ENCODE data around the gene IFNG. TPM values are rescaled to one million over a fixed set of nuclear protein-coding genes. Genes with fewer than 3 reads are reported as not detected.

Gene IFNG
- total and polyA plus RNA-seq, 2 donors (not counting 1 experiment from before 2014, with no cell fraction given) = not detected

DNA sequence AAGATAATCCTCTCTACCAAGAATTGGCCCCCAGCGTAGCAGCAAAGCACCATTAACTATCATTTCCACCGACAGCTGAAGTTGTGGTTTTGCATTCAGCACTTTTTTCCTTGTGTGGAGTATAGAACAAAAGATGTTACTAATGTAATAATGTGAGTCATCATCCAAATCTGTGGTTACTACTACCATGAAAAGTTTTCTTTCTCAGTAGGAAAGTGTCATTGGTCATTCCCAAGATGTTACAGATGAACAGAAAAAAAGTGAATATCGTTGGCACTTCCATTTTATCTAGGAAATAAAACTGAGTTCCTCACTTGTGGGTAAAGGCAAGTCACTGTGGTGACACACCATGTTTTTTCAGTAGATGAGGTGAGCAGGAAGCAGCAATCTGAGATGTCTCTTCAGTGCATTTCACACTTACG is 30.3 kb upstream of the IFNG start:
- no peak overlapping the region for H3K4me2 ChIP-seq (ENCODE audit: extremely low read depth, insufficient read depth, low read length)
- no peaks in the 10 kb centered on the region for H3K4me1 ChIP-seq (ENCODE audit: control insufficient read depth, extremely low read depth, insufficient read depth, low read length)
- peak; percentile 10 to 90 for DNase-seq (ENCODE audit: low read depth in 2 of 2)

DNA sequence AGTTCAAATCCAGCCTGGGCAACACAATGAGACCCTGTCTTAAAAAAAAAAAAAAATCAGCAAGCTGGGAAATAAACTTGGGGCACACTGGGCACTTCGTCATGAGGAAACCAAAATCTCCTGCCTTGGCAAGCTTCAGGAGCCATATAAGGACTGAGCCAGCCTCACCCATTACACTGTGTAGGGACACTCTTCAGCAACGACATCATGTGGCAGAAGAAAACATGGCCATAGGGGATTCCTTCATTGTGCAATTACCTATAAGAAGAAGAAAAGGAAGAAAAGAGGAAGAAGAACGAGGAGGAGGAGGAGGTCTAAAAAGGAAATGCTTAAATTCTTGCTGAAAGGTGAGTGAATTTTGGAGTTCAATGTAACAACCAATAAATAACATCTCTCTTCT is 26.1 kb upstream of the IFNG start:
- Histone ChIP-seq H2AFZ (ENCODE audit: low read length) (no peak overlapping the region), H3K4me3 (replicated peaks in 1 of 4; ENCODE audit: control extremely low read depth in 1 of 4, insufficient read depth in 1 of 4, low read depth in 3 of 4, low read length in 4 of 4) (no peak overlapping the region), H3K27ac (ENCODE audit: insufficient read depth, low read length) (no peak overlapping the region), H3K9ac (ENCODE audit: insufficient read depth, low read length) (no peak overlapping the region), H3K4me2 (ENCODE audit: extremely low read depth, insufficient read depth, low read length) (no peak overlapping the region), H4K20me1 (ENCODE audit: control insufficient read depth, extremely low read depth, insufficient read depth, low read length) (no peaks in the 10 kb centered on the region), H3K36me3 (ENCODE audit: control insufficient read depth, insufficient read depth, low read length) (no peaks in the 10 kb centered on the region), H3K79me2 (ENCODE audit: control insufficient read depth, insufficient read depth, low read length) (no peaks in the 10 kb centered on the region), H3K9me3 (ENCODE audit: control insufficient read depth, insufficient read depth, low read depth, low read length) (no peaks in the 10 kb centered on the region), H3K4me1 (ENCODE audit: control insufficient read depth, extremely low read depth, insufficient read depth, low read length) (no peaks in the 10 kb centered on the region), H3K27me3 (ENCODE audit: control insufficient read depth, insufficient read depth, low read length) (no peaks in the 10 kb centered on the region)
- DNase-seq (ENCODE audit: low read depth in 2 of 2) = no peak
- TF ChIP-seq, protein P1, sequence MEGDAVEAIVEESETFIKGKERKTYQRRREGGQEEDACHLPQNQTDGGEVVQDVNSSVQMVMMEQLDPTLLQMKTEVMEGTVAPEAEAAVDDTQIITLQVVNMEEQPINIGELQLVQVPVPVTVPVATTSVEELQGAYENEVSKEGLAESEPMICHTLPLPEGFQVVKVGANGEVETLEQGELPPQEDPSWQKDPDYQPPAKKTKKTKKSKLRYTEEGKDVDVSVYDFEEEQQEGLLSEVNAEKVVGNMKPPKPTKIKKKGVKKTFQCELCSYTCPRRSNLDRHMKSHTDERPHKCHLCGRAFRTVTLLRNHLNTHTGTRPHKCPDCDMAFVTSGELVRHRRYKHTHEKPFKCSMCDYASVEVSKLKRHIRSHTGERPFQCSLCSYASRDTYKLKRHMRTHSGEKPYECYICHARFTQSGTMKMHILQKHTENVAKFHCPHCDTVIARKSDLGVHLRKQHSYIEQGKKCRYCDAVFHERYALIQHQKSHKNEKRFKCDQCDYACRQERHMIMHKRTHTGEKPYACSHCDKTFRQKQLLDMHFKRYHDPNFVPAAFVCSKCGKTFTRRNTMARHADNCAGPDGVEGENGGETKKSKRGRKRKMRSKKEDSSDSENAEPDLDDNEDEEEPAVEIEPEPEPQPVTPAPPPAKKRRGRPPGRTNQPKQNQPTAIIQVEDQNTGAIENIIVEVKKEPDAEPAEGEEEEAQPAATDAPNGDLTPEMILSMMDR (conservative IDR thresholded peaks at IDR 0.05 in 1 of 2, IDR thresholded peaks at IDR 0.05 in 1 of 2; ENCODE audit: low read depth in 1 of 2, low read length in 2 of 2) = no peak
- TF ChIP-seq EZH2 (IDR thresholded peaks at IDR 0.05; ENCODE audit: low read length, missing control alignments) = no peak

More for the DNA sequence above, 30.3 kb upstream of the IFNG start:
- no peak for TF ChIP-seq EZH2 (IDR thresholded peaks at IDR 0.05; ENCODE audit: low read length, missing control alignments)
- TF ChIP-seq, protein P1 (conservative IDR thresholded peaks at IDR 0.05 in 1 of 2, IDR thresholded peaks at IDR 0.05 in 1 of 2; ENCODE audit: low read depth in 1 of 2, low read length in 2 of 2) = no peak
- Histone ChIP-seq H3K27me3 (ENCODE audit: control insufficient read depth, insufficient read depth, low read length) (peaks cover 2% of the 10 kb centered on the region), H4K20me1 (ENCODE audit: control insufficient read depth, extremely low read depth, insufficient read depth, low read length) (no peaks in the 10 kb centered on the region), H3K9ac (ENCODE audit: insufficient read depth, low read length) (no peak overlapping the region), H3K79me2 (ENCODE audit: control insufficient read depth, insufficient read depth, low read length) (no peaks in the 10 kb centered on the region), H3K9me3 (ENCODE audit: control insufficient read depth, insufficient read depth, low read depth, low read length) (no peaks in the 10 kb centered on the region), H3K4me3 (replicated peaks in 1 of 4; ENCODE audit: control extremely low read depth in 1 of 4, insufficient read depth in 1 of 4, low read depth in 3 of 4, low read length in 4 of 4) (no peak overlapping the region), H2AFZ (ENCODE audit: low read length) (no peak overlapping the region), H3K27ac (ENCODE audit: insufficient read depth, low read length) (no peak overlapping the region), H3K36me3 (ENCODE audit: control insufficient read depth, insufficient read depth, low read length) (no peaks in the 10 kb centered on the region)

DNA sequence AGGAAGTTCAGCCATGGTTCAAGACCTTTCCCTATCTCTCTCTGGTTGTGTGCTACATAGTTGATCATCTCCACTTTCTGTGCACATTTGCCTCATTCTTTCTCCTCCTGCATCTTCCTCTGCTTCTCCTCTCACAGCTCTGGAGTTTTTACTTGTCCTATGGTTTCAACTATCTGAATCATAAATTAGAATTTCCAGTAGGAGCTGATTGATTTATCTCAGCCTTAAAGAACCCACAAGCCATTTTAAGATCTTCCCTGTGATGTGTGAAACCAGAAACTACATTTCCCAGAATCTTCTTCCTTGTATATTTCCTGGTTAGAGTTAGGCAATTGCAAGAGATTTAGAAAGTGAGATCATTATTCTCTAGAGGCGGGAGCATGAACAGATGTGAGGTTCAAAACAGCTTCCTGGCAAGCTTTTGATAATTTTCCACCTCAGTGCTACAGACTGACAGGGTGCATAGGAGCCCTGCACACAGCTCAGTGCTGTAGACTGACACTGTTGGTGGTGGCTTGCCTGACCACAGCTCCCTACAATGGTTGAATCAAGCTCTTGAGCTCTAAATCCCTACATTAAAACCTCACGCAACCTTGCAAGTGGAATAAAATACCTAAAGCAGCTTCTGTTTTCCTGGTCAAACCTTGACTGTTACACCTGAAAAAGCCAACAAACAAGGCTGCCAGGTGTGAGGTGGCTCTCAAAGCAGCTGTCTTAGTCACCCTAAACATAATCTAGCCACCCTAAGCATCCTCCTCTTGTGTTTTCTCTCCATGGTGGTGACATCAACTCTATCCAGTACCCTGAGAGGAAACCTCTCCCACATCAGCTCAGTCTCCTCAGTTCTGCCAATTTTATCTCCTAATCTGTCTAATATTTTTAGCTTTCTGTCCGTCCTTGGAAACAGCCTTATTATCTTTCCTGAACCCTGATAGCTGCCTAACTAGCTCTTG is 21.5 kb upstream of the IFNG start:
- Histone ChIP-seq H3K9me3 (ENCODE audit: control insufficient read depth, insufficient read depth, low read depth, low read length) (no peaks in the 10 kb centered on the region), H2AFZ (ENCODE audit: low read length) (no peak overlapping the region), H3K4me3 (replicated peaks in 1 of 4; ENCODE audit: control extremely low read depth in 1 of 4, insufficient read depth in 1 of 4, low read depth in 3 of 4, low read length in 4 of 4) (no peak overlapping the region), H3K4me1 (ENCODE audit: control insufficient read depth, extremely low read depth, insufficient read depth, low read length) (no peaks in the 10 kb centered on the region), H4K20me1 (ENCODE audit: control insufficient read depth, extremely low read depth, insufficient read depth, low read length) (no peaks in the 10 kb centered on the region), H3K4me2 (ENCODE audit: extremely low read depth, insufficient read depth, low read length) (no peak overlapping the region), H3K27me3 (ENCODE audit: control insufficient read depth, insufficient read depth, low read length) (no peaks in the 10 kb centered on the region), H3K36me3 (ENCODE audit: control insufficient read depth, insufficient read depth, low read length) (no peaks in the 10 kb centered on the region), H3K79me2 (ENCODE audit: control insufficient read depth, insufficient read depth, low read length) (no peaks in the 10 kb centered on the region), H3K27ac (ENCODE audit: insufficient read depth, low read length) (no peak overlapping the region), H3K9ac (ENCODE audit: insufficient read depth, low read length) (no peak overlapping the region)
- DNase-seq (ENCODE audit: low read depth in 2 of 2) = peak in 1 of 2 donors; percentile 20
- TF ChIP-seq, protein P1 (conservative IDR thresholded peaks at IDR 0.05 in 1 of 2, IDR thresholded peaks at IDR 0.05 in 1 of 2; ENCODE audit: low read depth in 1 of 2, low read length in 2 of 2) = no peak
- no peak for TF ChIP-seq EZH2 (IDR thresholded peaks at IDR 0.05; ENCODE audit: low read length, missing control alignments)
